Mucosa of descending colon (tissue), 3 donors: Measurements from ENCODE around the gene SFXN5. TPM values are rescaled to one million over a fixed set of nuclear protein-coding genes. Genes with fewer than 3 reads are reported as not detected.

Experiments
- ATAC-seq: fragments of 200-7000 bp; cut with Tn5 transposase; one replicate; pipeline ENCODE4 v1.9.1; 2020; ENCODE audit warnings: mild to moderate bottlenecking, moderate library complexity
- DNase-seq, 3 donors: peaks; one replicate each; pipeline ENCODE4 v3.0.0-alpha.2; 2020
- H3K36me3 ChIP-seq: fragments of 200-600 bp; one replicate; pipeline ENCODE4 v1.8.0; 2021; ENCODE audit warnings: low read depth, mild to moderate bottlenecking
- H3K4me1 ChIP-seq: fragments of 200-600 bp; one replicate; pipeline ENCODE4 v1.8.0; 2021; ENCODE audit warnings: low read depth, mild to moderate bottlenecking
- H3K4me3 ChIP-seq: fragments of 200-600 bp; one replicate; pipeline ENCODE4 v1.8.0; 2021; ENCODE audit warnings: mild to moderate bottlenecking
- H3K9me3 ChIP-seq: fragments of 200-600 bp; one replicate; pipeline ENCODE4 v1.8.0; 2021; ENCODE audit warnings: mild to moderate bottlenecking
- CTCF ChIP-seq: fragments of 200-600 bp; IDR thresholded peaks from one replicate; pipeline ENCODE4 v1.8.0; 2022; ENCODE audit warnings: antibody characterized with exemption, mild to moderate bottlenecking
- intact Hi-C, 2 donors: fragments of 100-400 bp; cut with DNase I in 1 of 2; cut with micrococcal nuclease in 1 of 2; formaldehyde crosslinking; loops; one replicate each; pipeline versions ENCODE4 v1.11.0 to v1.11.1; 2022; cut with DNase I, micrococcal nuclease
- total RNA-seq, 3 donors: library from RNA; stranded (reverse); fragmentation: NEBNext Ultra II Directional in 2 of 3; extraction: Animal tissue kit (Norgen Biotek cat#: 25700) in 2 of 3; gene quantifications; one replicate each; pipeline versions ENCODE4 v1.2.1 to v1.2.4, GENCODE V29; 2021 to 2023
- donor health status: DM: no; HTN: no; CAD: no; lungs with moderate emphysema.
- donor health status: DM: no; HTN: no; CAD: no.
- donor health status: DM: no; HTN: yes; CAD: no.

The SFXN5 gene
- total RNA-seq, 3 donors from 2014 or later, result 22.2 to 30.9 (median 27.5) TPM

GRCh38 chr2:72999729-73000725, 71.5 kb downstream of the SFXN5 start:
- no peaks in the 10 kb centered on the region for H3K9me3 ChIP-seq
- no peak for TF ChIP-seq CTCF
- H3K4me1 ChIP-seq, result no peaks in the 10 kb centered on the region
- no peak for DNase-seq
- H3K4me3 ChIP-seq, result no peak overlapping the region
- intact Hi-C loops, result no loop called here
- no peaks in the 10 kb centered on the region for H3K36me3 ChIP-seq
- ATAC-seq, result no peak

- no peak for TF ChIP-seq CTCF
- H3K9me3 ChIP-seq, result no peaks in the 10 kb centered on the region
- no peak overlapping the region for H3K4me3 ChIP-seq
- ATAC-seq (no peak), DNase-seq (no peak)
- no peaks in the 10 kb centered on the region for H3K36me3 ChIP-seq
- intact Hi-C loops, result no loop called here
- no peaks in the 10 kb centered on the region for H3K4me1 ChIP-seq
Measured at GRCh38 chr2:72998724-72999123, 72.8 kb downstream of the SFXN5 start.

- Histone ChIP-seq H3K9me3 (no peaks in the 10 kb centered on the region), H3K4me1 (no peaks in the 10 kb centered on the region), H3K36me3 (no peaks in the 10 kb centered on the region), H3K4me3 (no peak overlapping the region)
- intact Hi-C loops, result no loop called here
- ATAC-seq (no peak), DNase-seq (no peak)
- no peak for TF ChIP-seq CTCF
Measured at GRCh38 chr2:72998234-72998651, 73.3 kb downstream of the SFXN5 start.

GRCh38 chr2:72996117-72996502, 75.4 kb downstream of the SFXN5 start:
- no peaks in the 10 kb centered on the region for H3K9me3 ChIP-seq
- TF ChIP-seq CTCF, result no peak
- H3K36me3 ChIP-seq, result no peaks in the 10 kb centered on the region
- DNase-seq (no peak), ATAC-seq (no peak)
- intact Hi-C loops, result no loop called here
- H3K4me3 ChIP-seq, result no peak overlapping the region
- no peaks in the 10 kb centered on the region for H3K4me1 ChIP-seq

GRCh38 chr2:72995430-72996116, 75.9 kb downstream of the SFXN5 start:
- TF ChIP-seq CTCF, result no peak
- no peaks in the 10 kb centered on the region for H3K9me3 ChIP-seq
- DNase-seq, result no peak
- no peaks in the 10 kb centered on the region for H3K36me3 ChIP-seq
- intact Hi-C loops, result no loop called here
- no peak for ATAC-seq
- H3K4me3 ChIP-seq, result no peak overlapping the region
- no peaks in the 10 kb centered on the region for H3K4me1 ChIP-seq
